K562 (cell line): ENCODE measurements around the gene TMEM131. TPM values are rescaled to one million over a fixed set of nuclear protein-coding genes. Genes with fewer than 3 reads are reported as not detected.

Source experiments
- ARID1B ChIP-seq: fragments of 450-650 bp; IDR thresholded peaks from 2 replicates; pipeline ENCODE4 v1.6.1; 2016; ENCODE audit warnings: antibody characterized with exemption, mild to moderate bottlenecking, inconsistent platforms
- ARID3B ChIP-seq: fragments of 250-450 bp; sonication (Bioruptor Pico); IDR thresholded peaks from 2 replicates; pipeline ENCODE4 v1.4.0; 2020; ENCODE audit warnings: borderline replicate concordance
- CBFA2T2 ChIP-seq: fragments of 450-650 bp; conservative IDR thresholded peaks from 2 replicates; pipeline ENCODE4 v1.6.1; 2017; ENCODE audit warnings: mild to moderate bottlenecking
- CBFA2T3 ChIP-seq: fragments of 450-650 bp; IDR thresholded peaks from 2 replicates; pipeline ENCODE4 v1.6.1; 2017
- DDX20 ChIP-seq: fragments of 450-650 bp; IDR thresholded peaks from 2 replicates; pipeline ENCODE4 v1.6.1; 2016; ENCODE audit warnings: missing genetic modification characterization, low read depth, mild to moderate bottlenecking, missing compliant biosample characterization, moderate library complexity
- DIDO1 ChIP-seq: fragments of 450-650 bp; IDR thresholded peaks from 2 replicates; pipeline ENCODE4 v1.6.1; 2016; ENCODE audit warnings: low read depth, missing biosample characterization, missing genetic modification characterization
- DMBX1 ChIP-seq: fragments of 250-450 bp; sonication (Bioruptor Pico); IDR thresholded peaks from 2 replicates; pipeline ENCODE4 v1.8.0; 2022; ENCODE audit warnings: inconsistent platforms, mild to moderate bottlenecking, moderate library complexity, borderline replicate concordance
- ELF2 ChIP-seq: fragments of 250-450 bp; sonication (Bioruptor Pico); IDR thresholded peaks from 2 replicates; pipeline ENCODE4 v1.5.0; 2021; ENCODE audit warnings: mild to moderate bottlenecking
- EP300 ChIP-seq: IDR thresholded peaks from 2 replicates; pipeline ENCODE4 v1.6.1; 2012; ENCODE audit warnings: low read length, improper control_type of control experiment
- HSF4 ChIP-seq: fragments of 250-450 bp; sonication (Bioruptor Pico); IDR thresholded peaks from 2 replicates; pipeline ENCODE4 v2.1.2; 2022; ENCODE audit warnings: mild to moderate bottlenecking, moderate library complexity, borderline replicate concordance
- MTA2 ChIP-seq: fragments of 450-650 bp; IDR thresholded peaks from 2 replicates; pipeline ENCODE4 v1.6.1; 2016; ENCODE audit warnings: low read depth
- SMARCE1 ChIP-seq: fragments of 450-650 bp; IDR thresholded peaks from 2 replicates; pipeline ENCODE4 v1.7.1; 2016; ENCODE audit warnings: mild to moderate bottlenecking
- TCFL5 ChIP-seq: fragments of 250-450 bp; sonication (Bioruptor Pico); conservative IDR thresholded peaks from 2 replicates; pipeline ENCODE4 v1.6.1; 2021; ENCODE audit warnings: mild to moderate bottlenecking, moderate library complexity, matching md5 sums
- TRIM24 ChIP-seq, 2 experiments: fragments of 450-650 bp; IDR thresholded peaks; 2 replicates each; pipeline ENCODE4 v1.6.1; 2016
- ZBTB9 ChIP-seq: fragments of 450-650 bp; formaldehyde crosslinking; IDR thresholded peaks from 2 replicates; pipeline ENCODE4 v1.4.0; 2020; ENCODE audit warnings: mild to moderate bottlenecking, moderate library complexity
- ZNF175 ChIP-seq: fragments of 200-800 bp; sonication (Bioruptor generic); IDR thresholded peaks from 2 replicates; pipeline ENCODE4 v1.6.1; 2016; ENCODE audit warnings: low read depth, mild to moderate bottlenecking, missing genetic modification characterization, missing compliant biosample characterization
- ZNF311 ChIP-seq: fragments of 250-450 bp; sonication (Bioruptor Pico); IDR thresholded peaks from 2 replicates; pipeline ENCODE4 v1.4.0; 2020; ENCODE audit warnings: mild to moderate bottlenecking, moderate library complexity
- ZNF583 ChIP-seq: fragments of 250-450 bp; sonication (Bioruptor Pico); IDR thresholded peaks from 2 replicates; pipeline ENCODE4 v1.4.0; 2020
- ZNF644 ChIP-seq: fragments of 200-800 bp; sonication (Bioruptor generic); IDR thresholded peaks from 2 replicates; pipeline ENCODE4 v1.6.1; 2016; ENCODE audit warnings: low read depth, missing genetic modification characterization, missing compliant biosample characterization
- polyA plus RNA-seq, 8 experiments: library from polyadenylated mRNA; depleted of rRNA in 4 of 8; stranded (reverse) in 5 of 8; unstranded in 3 of 8; fragments of >200 nt; fragmentation: Nextera tagmentation in 2 of 8; fragmentation: Illumina TruSeq in 1 of 8; extraction: Ambion mirVana in 2 of 8; extraction: Trizol in 1 of 8; gene quantifications; 2 replicates each; pipeline versions ENCODE4 v1.2.1 to v1.2.3, GENCODE V29; 2011 to 2014; ENCODE audit warnings: inconsistent platforms in 1 of 8, missing spikeins in 1 of 8
- total RNA-seq, 7 experiments: library from RNA; depleted of rRNA in 6 of 7; stranded (reverse); fragments of >200 nt in 6 of 7; fragmentation: Illumina TruSeq in 2 of 7; extraction: Trizol in 2 of 7; gene quantifications; 2 replicates each; pipeline versions ENCODE4 v1.2.1 to v1.2.3, GENCODE V29; 2011 to 2021; ENCODE audit warnings: low replicate concordance in 1 of 7

Gene TMEM131
- total and polyA plus RNA-seq, 9 of the 15 experiments (the other 6 are each of a cell fraction or from before 2014, with no cell fraction given) = 2.5 to 21.1 (median 12.4) TPM

DNA sequence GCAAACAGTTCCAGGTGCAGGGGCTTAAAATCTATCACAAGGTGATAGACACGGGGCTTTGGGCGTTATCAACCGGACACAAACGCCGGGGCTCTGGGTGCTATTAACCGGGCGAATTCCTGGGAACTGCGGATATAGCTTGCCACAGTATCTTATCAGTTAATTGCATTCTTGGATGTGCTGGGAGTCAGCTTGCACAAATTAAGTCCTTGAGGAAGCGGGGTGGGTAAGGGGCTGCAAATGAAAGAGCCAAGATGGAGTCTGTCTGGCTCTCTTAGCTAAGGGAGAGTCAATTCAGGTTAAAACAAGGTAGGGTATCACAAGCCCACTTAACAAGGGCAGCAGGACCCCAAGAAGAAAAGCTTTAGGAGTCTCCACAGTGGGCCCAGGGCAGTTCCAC is 283.6 kb downstream of the TMEM131 start (continued):
- peak; percentile 83 for TF ChIP-seq CBFA2T3
- peak in 1 of 2 experiments; percentile 37; a peak in 2 of 4 replicates for TF ChIP-seq TRIM24 (IDR thresholded peaks at IDR 0.05)
- TF ChIP-seq ELF2 (CRISPR knock-in tag) = peak; percentile 63; the same call in 1 of the 2 replicates
- TF ChIP-seq HSF4 (CRISPR knock-in tag) = peak; percentile 97
- peak; percentile 99 for TF ChIP-seq DMBX1 (CRISPR knock-in tag)
- peak; percentile 89 for TF ChIP-seq ZNF311 (CRISPR knock-in tag)
- TF ChIP-seq DIDO1 (tag) = peak; percentile 51; the same call in 1 of the 2 replicates
- TF ChIP-seq ZBTB9 (CRISPR knock-in tag) = peak; percentile 95
- peak; percentile 47; the same call in 1 of the 2 replicates for TF ChIP-seq EP300
- TF ChIP-seq CBFA2T2 = peak; percentile 78
- peak; percentile 88 for TF ChIP-seq ARID1B
- peak; percentile 92; the same call in 1 of the 2 replicates for TF ChIP-seq ARID3B (CRISPR knock-in tag)
- TF ChIP-seq ZNF583 (CRISPR knock-in tag) = peak; percentile 98
- TF ChIP-seq TCFL5 (CRISPR knock-in tag) = peak; percentile 85
- TF ChIP-seq ZNF644 (tag) = 0 out of 2 replicates have a peak, but pooled peaks have one; percentile 57
- TF ChIP-seq SMARCE1 = peak; percentile 60
- TF ChIP-seq ZNF175 (CRISPR knock-in tag) = peak; percentile 96
- TF ChIP-seq MTA2 = 0 out of 2 replicates have a peak, but pooled peaks have one; percentile 38
- peak; percentile 92 for TF ChIP-seq DDX20 (tag)
